HCEC 1CT (cell line): ENCODE data around the gene ASAH2.
A peak's percentile ranks its signal among the peaks of the same experiment; 100 is the strongest.
"Not testable (repeated sequence)": the region's sequence is repeated elsewhere in the genome, so short reads cannot be mapped to it uniquely, and the experiment has no call there.

Source experiments
- DNase-seq: peaks from one replicate; pipeline ENCODE4 v3.0.0-alpha.2; 2017

ASAH2 gene

GRCh38 chr10:50251394-50251793, at the start of gene ASAH2:
TSS of gene ASAH2 (minus strand) at chr10:50251516. CDS start at chr10:50248610, 2,906 bp downstream.
- no peak for DNase-seq

GRCh38 chr10:50299948-50300669, 48.8 kb upstream of the ASAH2 start:
- no peak for DNase-seq

- no peak for DNase-seq
Measured at GRCh38 chr10:50295367-50295766, 44.1 kb upstream of the ASAH2 start.

- no peak for DNase-seq
Measured at GRCh38 chr10:50294582-50294981, 43.3 kb upstream of the ASAH2 start.

GRCh38 chr10:50293513-50294313, 42.4 kb upstream of the ASAH2 start:
- no peak for DNase-seq

- DNase-seq, result no peak
Measured at GRCh38 chr10:50291261-50291850, 40.0 kb upstream of the ASAH2 start.

- DNase-seq, result no peak
Measured at GRCh38 chr10:50289196-50289595, 37.9 kb upstream of the ASAH2 start.

GRCh38 chr10:50286996-50287803, 35.9 kb upstream of the ASAH2 start:
- no peak for DNase-seq

GRCh38 chr10:50286517-50286916, 35.2 kb upstream of the ASAH2 start:
- DNase-seq, result no peak

GRCh38 chr10:50281967-50282522, 30.7 kb upstream of the ASAH2 start:
- no peak for DNase-seq

- no peak for DNase-seq
Measured at GRCh38 chr10:50281210-50281966, 30.1 kb upstream of the ASAH2 start.

GRCh38 chr10:50280049-50280841, 28.9 kb upstream of the ASAH2 start:
- DNase-seq, result no peak

- DNase-seq, result no peak
Measured at GRCh38 chr10:50279489-50279888, 28.2 kb upstream of the ASAH2 start.

- DNase-seq, result peak; percentile 22
Measured at GRCh38 chr10:50275650-50276235, 24.4 kb upstream of the ASAH2 start.

GRCh38 chr10:50272531-50272930, 21.2 kb upstream of the ASAH2 start:
- no peak for DNase-seq

GRCh38 chr10:50271564-50272250, 20.4 kb upstream of the ASAH2 start:
- no peak for DNase-seq

GRCh38 chr10:50267877-50268276, 16.6 kb upstream of the ASAH2 start:
- DNase-seq, result not testable (repeated sequence)

GRCh38 chr10:50262625-50263024, 11.3 kb upstream of the ASAH2 start:
- DNase-seq, result not testable (repeated sequence)

- no peak for DNase-seq
Measured at GRCh38 chr10:50260791-50261281, 9.5 kb upstream of the ASAH2 start.

GRCh38 chr10:50254479-50254878, 3.2 kb upstream of the ASAH2 start:
- no peak for DNase-seq
